ENCODE results near the gene PIGV. TPM values are rescaled to one million over a fixed set of nuclear protein-coding genes. Genes with fewer than 3 reads are reported as not detected.
"Not testable (repeated sequence)": the region's sequence is repeated elsewhere in the genome, so short reads cannot be mapped to it uniquely, and the experiment has no call there.

The PIGV gene
- total RNA-seq, 2 experiments from 2014 or later, result 16.4 to 16.9 TPM

DNA sequence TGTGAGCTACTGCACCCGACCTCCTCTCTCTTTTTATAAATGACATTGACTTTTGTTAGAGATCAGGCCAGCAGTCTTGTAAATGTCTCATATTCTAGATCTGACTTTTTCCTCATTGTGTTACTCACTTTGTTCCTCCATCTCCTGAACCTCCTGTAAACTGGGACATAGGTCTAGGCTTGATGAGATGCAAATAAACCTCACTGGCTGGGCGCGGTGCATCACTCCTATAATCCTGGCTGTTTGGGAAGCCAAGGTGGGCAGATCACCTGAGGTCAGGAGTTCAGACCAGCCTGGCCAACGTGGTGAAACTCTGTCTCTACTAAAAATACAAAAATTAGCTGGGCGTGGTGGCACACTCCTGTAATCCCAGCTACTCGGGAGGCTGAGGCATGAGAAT, 60.1 kb downstream of the PIGV start:
- POLR2A ChIA-PET, result not testable (repeated sequence)
- H3K27ac Mint-ChIP-seq, result peak overlapping the region; percentile 42

More for the DNA sequence above, 60.1 kb downstream of the PIGV start:
- CTCF ChIA-PET, result interaction anchor here (0.9 to 1.6 kb wide), 2 partner anchors 14 to 16 kb away, joined by 3 read pairs; no protein-coding TSS in a partner anchor
- H3K4me3 Mint-ChIP-seq, H3K27me3 Mint-ChIP-seq, H3K9me3 Mint-ChIP-seq, H3K4me1 Mint-ChIP-seq, DNase-seq: not testable (repeated sequence)
- H3K36me3 Mint-ChIP-seq (ENCODE audit: low read depth), result peaks cover 47% of the 10 kb centered on the region

Other genes starting within 250 kb of the PIGV start
- 100 to 1,000 TPM; 120 TPM for gene ARID1A, start 91.9 kb upstream of the PIGV start, total RNA-seq
- gene ZDHHC18, start 38.7 kb downstream of the PIGV start, total RNA-seq, result 10 to 100 TPM; 45.1 to 55.0 TPM
- 1 to 10 TPM; 2.4 to 3.0 TPM for gene SFN, start 75.2 kb downstream of the PIGV start, total RNA-seq
- gene GPN2, start 102.3 kb downstream of the PIGV start, total RNA-seq, result 10 to 100 TPM; 25.9 to 26.9 TPM
- gene GPATCH3, start 112.5 kb downstream of the PIGV start, total RNA-seq, result 10 to 100 TPM; 14.0 to 14.8 TPM
- not detected for gene NR0B2, start 126.0 kb downstream of the PIGV start, total RNA-seq
- gene NUDC, start 133.8 kb downstream of the PIGV start, total RNA-seq, result 10 to 100 TPM; 56.2 to 64.5 TPM
- gene KDF1, start 172.5 kb downstream of the PIGV start, total RNA-seq, result not detected
- gene TRNP1, start 205.7 kb downstream of the PIGV start, total RNA-seq, result not detected
- not detected for gene TENT5B, start 224.9 kb downstream of the PIGV start, total RNA-seq